Right ventricle myocardium superior (tissue), 1 donor: ENCODE results near the gene LDLR. TPM values are rescaled to one million over a fixed set of nuclear protein-coding genes. Genes with fewer than 3 reads are reported as not detected.
A peak's percentile ranks its signal among the peaks of the same experiment; 100 is the strongest.

Experiments
- ATAC-seq: fragments of 200-7000 bp; cut with Tn5 transposase; one replicate; pipeline ENCODE4 v1.9.1; 2020; ENCODE audit warnings: mild to moderate bottlenecking; ENCODE audit not compliant: poor library complexity
- DNase-seq: peaks from one replicate; pipeline ENCODE4 v3.0.0-alpha.2; 2020
- intact Hi-C: fragments of 100-400 bp; cut with DNase I; formaldehyde crosslinking; loops from one replicate; pipeline ENCODE4 v1.11.2; 2022
- long read RNA-seq: library from polyadenylated mRNA; unstranded; transcript quantifications from one replicate; pipeline ENCODE4 v2.0.0, GENCODE V29; 2021
- total RNA-seq: library from RNA; stranded (reverse); fragmentation: NEBNext Ultra II Directional; extraction: Animal tissue kit (Norgen Biotek cat#: 25700); gene quantifications from one replicate; pipeline ENCODE4 v1.2.1, GENCODE V29; 2021
- donor health status: DM: no; HTN: yes; CAD: no; lungs with severe emphysema.

LDLR gene
- 9.8 TPM for total RNA-seq
- long read RNA-seq, partial matches to known transcripts = 2 of 8 reads
- long read RNA-seq, other reads (novel, unspliced or antisense) = 6 of 8 reads

GRCh38 chr19:11089254-11090013 lies at the start of gene LDLR:
Gene LDLR, plus strand, starts transcription at chr19:11089463. Its CDS starts 86 bp downstream, at chr19:11089549.
- intact Hi-C loops = no loop called here
- peak; percentile 59 for ATAC-seq
- DNase-seq = peak; percentile 89

GRCh38 chr19:11041194-11041593 lies 48.1 kb upstream of the LDLR start:
- ATAC-seq = no peak
- DNase-seq = no peak
- intact Hi-C loops = no loop called here

- no peak for ATAC-seq
- DNase-seq = no peak
- intact Hi-C loops = no loop called here
These were observed 47.2 kb upstream of the LDLR start for GRCh38 chr19:11041966-11042627.

GRCh38 chr19:11044431-11044830 lies 44.8 kb upstream of the LDLR start:
- intact Hi-C loops = no loop called here
- no peak for DNase-seq
- ATAC-seq = no peak

- DNase-seq (no peak), ATAC-seq (no peak)
- intact Hi-C loops = no loop called here
These were observed 43.7 kb upstream of the LDLR start for GRCh38 chr19:11045536-11045935.

- no peak for DNase-seq
- no peak for ATAC-seq
These were observed 42.5 kb upstream of the LDLR start for GRCh38 chr19:11046605-11047354.

GRCh38 chr19:11047866-11048265 lies 41.4 kb upstream of the LDLR start:
- no peak for ATAC-seq
- intact Hi-C loops = no loop called here

More at GRCh38 chr19:11046605-11047354, 42.5 kb upstream of the LDLR start:
- intact Hi-C loops = no loop called here

GRCh38 chr19:11050323-11051114 lies 38.7 kb upstream of the LDLR start:
- intact Hi-C loops = no loop called here
- peak; percentile 56 for ATAC-seq
- no peak for DNase-seq

More at GRCh38 chr19:11047866-11048265, 41.4 kb upstream of the LDLR start:
- DNase-seq = no peak

GRCh38 chr19:11053817-11054195 lies 35.5 kb upstream of the LDLR start:
- ATAC-seq (no peak), DNase-seq (no peak)
- intact Hi-C loops = no loop called here

GRCh38 chr19:11054200-11054599 lies 35.1 kb upstream of the LDLR start:
- intact Hi-C loops = no loop called here
- ATAC-seq (no peak), DNase-seq (no peak)

- DNase-seq (no peak), ATAC-seq (no peak)
- intact Hi-C loops = no loop called here
These were observed 34.6 kb upstream of the LDLR start for GRCh38 chr19:11054628-11055027.

GRCh38 chr19:11058246-11059030 lies 30.8 kb upstream of the LDLR start:
- DNase-seq = no peak
- intact Hi-C loops = no loop called here
- ATAC-seq = no peak

GRCh38 chr19:11059511-11060358 lies 29.5 kb upstream of the LDLR start:
- intact Hi-C loops = no loop called here
- no peak for ATAC-seq
- no peak for DNase-seq

- intact Hi-C loops = no loop called here
- DNase-seq (no peak), ATAC-seq (no peak)
These were observed 27.3 kb upstream of the LDLR start for GRCh38 chr19:11061952-11062351.

- ATAC-seq = no peak
- intact Hi-C loops = no loop called here
- DNase-seq = no peak
These were observed 25.8 kb upstream of the LDLR start for GRCh38 chr19:11063434-11063833.

GRCh38 chr19:11064831-11065303 lies 24.4 kb upstream of the LDLR start:
- ATAC-seq (no peak), DNase-seq (no peak)
- intact Hi-C loops = no loop called here

GRCh38 chr19:11066326-11066725 lies 22.9 kb upstream of the LDLR start:
- intact Hi-C loops = no loop called here
- ATAC-seq (no peak), DNase-seq (no peak)
